Stimulated activated CD8-positive, alpha-beta memory T cell treated with anti-CD3 and anti-CD28 coated beads, Interleukin-15, amount 100 ng/mL, for 1 hour (primary cell): Measurements from ENCODE around the gene ENO1.
A peak's percentile ranks its signal among the peaks of the same experiment; 100 is the strongest.

Source experiments
- DNase-seq: peaks from one replicate; pipeline ENCODE4 v3.0.0-alpha.2; 2020; ENCODE audit warnings: low read depth

ENO1 gene

DNA sequence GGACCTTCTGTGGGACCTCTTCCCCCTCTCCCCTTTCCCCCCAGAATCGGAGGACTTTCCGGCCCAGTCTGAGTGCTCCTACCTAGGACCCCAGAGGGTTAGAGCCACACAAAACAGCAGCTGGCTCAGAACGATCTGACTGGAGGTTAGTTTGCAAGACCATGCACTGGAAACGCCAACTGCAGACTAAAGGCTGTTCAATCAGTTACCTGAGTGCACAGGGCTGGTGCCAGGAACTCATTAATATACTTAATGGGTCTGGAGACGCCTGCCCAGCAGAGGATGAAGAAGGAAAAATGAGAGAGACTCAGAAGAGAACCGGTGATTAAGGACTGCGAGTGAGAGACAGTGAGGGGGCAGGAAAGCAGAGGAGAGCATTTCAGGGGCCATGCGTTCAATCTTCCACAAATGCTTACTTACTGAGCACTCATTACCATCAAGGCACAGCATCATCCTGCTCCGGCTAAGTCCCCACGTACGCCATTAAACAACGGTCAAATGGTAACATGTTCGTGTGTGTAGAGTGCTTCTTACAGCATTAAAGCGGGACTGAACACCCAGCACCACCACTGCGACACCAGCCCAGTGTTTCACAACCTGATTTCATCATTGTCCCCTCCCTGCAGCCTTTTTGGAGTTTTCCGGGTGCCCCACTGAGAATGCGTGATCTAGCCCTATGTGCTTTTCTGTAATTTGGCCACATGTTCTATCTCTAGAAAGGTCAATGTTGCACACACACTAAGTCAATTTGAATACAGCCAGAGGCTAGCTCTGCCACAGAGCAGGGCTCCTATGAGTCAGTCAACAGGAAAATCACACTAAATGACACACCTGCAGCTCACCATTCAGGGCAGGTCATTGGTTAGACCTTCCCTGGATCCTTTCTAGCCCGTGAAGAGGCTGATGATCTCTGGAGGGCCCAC is 7.6 kb downstream of the ENO1 start:
- DNase-seq: no peak

DNA sequence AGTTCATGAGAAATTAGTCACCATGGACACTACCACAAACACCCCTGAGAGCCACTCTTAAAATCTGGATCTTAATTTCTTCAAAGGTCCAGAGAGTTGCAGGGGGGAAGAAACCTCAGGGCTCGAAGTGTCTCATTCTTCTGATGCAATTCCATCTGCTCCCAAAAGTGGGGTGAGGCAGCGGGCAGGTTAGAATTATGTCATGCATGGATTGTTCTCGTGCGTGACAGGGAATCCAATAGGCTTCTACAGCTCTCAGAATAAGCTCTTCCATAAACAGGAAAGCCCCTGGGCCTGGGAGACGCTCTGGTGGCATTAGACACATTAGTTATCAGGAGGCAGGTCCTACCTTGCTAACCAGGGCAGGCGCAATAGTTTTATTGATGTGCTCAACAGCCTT is 8.4 kb downstream of the ENO1 start:
- DNase-seq: no peak

DNA sequence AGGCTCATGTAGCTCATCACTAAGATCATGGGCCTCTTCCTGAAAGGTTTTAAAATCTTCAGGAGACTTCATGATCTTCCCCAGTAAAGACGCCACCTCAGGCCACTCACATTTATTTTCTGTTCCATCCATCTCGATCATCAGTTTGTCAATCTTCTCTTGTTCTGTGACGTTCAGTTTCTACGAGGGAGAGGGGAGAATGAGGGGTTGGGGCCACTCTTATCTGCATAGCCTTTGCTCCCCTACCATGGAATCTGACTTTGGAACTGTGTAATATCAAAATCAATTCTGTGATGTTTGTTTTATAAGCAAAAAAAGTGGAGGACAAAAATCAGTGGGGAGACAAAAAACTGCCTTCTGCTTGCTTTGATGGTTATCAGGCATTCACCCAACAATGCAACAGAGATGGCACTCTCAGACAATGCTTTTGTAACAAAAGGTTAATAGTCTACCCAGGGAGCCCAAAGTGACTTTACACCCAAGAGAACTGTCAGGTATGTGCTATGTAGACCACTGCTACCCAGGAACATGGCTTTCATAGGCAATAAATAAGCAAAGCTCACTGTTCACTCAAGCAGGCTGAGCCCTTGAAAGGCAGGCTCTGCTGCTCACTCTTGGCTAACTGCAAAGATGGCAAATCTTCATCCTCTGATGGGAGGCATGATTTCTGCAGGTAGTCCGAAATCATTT is 10.5 kb downstream of the ENO1 start:
- DNase-seq: no peak

DNA sequence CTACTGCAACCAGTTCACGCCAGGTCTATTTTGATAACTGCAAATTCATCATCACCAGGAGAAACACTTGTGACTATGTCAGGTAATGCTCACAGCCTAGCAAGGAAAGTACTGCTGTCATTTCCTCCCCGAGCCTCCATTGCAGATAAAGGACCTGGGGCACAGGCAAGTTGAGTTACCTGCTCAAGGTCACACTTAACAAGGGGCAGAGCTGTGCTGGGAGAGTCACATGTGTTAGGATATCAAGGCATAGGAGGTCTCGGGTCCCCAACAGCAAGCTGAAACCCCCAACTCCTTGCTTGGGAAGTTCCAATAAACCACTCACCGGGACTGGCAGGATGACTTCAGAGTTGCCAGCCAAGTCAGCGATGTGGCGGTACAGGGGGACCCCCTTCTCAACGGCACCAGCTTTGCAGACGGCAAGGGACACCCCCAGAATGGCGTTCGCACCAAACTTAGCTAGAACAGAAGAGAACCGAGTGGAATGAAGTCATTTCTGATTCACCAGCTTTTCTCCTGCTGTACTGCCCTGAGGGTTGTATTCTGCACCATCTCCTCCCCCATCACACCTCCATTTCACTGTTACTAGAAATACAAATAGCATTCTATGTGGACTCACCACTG is 11.6 kb downstream of the ENO1 start:
- DNase-seq: no peak

DNA sequence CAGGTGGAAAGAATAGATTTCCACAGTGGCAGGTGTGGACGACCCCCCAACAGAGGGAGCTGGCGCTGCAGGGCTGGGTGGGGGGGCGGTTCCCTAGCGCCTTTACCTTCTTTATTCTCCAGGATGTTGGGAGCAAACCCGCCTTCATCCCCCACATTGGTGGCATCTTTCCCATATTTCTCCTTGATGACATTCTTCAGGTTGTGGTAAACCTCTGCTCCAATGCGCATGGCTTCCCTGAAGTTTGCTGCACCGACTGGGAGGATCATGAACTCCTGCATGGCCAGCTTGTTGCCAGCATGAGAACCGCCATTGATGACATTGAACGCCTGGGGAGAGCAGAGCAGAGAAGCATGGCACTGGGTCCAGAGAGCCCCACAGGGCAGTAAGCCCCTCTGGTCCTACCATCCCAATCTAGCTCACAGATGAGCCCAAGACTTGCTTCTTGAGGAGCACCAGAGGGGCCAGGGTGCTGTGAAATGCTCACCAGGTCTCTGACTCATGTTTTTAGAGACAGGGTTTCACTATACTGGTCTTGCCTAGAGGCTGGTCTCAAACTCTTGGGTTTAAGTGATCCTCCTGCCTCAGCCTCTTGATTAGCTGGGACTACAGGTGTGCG is 12.2 kb downstream of the ENO1 start:
- DNase-seq: no peak

DNA sequence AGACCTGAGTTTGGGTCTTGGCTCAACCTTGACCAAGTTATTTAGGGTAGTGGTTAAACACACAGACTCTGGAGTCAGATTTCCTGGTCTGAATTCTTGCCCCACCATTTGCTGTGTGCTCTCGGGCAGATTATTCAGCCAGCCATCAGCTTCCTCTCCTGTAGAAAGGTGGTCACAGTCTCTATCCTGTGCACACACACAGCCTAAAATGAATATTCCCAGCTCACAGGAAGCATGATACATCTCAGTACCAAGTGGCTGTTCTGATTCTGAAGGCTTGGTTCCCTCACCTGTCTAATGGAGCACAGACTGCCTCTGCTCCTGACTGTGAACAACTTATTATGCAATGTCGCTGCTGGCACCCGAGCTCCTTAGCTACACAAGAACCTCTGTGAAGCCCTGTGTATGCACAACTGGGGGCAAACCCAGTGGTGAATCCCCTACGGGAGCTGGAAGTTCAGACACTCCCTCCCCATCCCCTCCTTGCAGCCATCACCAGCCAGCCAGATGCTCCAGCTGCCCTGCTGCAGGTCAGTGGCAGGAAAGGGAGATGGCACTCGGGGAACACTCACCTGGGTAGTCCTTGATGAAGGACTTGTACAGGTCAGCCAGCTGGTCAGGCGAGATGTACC is 13.7 kb downstream of the ENO1 start:
- no peak for DNase-seq

DNA sequence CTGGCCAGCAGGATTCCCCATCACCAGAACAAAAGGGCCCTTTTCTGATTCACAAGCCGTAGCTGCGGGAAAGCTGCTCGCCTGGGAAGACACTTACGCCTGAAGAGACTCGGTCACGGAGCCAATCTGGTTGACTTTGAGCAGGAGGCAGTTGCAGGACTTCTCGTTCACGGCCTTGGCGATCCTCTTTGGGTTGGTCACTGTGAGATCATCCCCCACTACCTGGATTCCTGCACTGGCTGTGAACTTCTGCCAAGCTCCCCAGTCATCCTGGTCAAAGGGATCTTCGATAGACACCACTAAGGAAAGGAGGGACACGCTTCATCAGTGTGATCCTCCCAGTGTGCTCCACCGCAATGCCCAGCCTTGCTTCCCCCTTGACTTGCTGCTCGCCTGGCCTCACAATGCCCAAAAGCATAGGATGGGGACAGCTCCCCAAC is 14.7 kb downstream of the ENO1 start:
- DNase-seq: no peak

DNA sequence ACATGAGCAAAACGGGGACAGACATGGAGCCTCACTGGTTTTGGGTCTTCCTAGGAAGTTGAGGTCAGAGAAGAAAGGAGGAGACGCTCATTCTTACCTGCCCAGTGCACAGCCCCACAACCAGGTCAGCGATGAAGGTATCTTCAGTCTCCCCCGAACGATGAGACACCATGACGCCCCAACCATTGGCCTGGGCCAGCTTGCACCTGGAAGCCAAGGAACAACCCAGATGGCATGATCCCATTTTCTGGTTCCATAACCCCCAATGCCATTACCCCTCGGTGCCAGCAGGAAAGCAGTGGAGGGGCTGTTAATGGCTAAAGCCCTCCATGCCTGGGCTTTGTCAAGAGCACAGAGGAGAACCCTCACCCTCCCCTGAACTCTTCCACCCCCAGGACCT is 15.3 kb downstream of the ENO1 start:
- no peak for DNase-seq

DNA sequence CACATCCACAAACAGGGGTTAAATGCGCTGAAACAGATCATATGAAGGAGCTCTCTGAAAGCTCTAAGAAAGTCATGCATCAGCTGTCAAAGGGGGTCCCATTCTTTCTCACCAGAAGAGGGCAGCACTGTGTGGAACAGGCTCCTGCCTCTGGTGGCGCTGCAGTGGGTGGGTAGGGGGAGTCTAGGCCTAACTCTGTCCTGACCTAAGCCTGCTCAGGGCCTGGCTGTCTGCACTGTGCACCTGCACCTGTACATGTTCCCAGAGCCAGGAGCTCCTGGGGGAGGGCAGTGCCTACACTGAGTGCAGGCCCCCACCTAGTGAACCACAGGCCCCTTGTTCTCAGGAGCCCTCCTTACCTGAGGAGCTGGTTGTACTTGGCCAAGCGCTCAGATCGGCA is 16.0 kb downstream of the ENO1 start:
- no peak for DNase-seq

DNA sequence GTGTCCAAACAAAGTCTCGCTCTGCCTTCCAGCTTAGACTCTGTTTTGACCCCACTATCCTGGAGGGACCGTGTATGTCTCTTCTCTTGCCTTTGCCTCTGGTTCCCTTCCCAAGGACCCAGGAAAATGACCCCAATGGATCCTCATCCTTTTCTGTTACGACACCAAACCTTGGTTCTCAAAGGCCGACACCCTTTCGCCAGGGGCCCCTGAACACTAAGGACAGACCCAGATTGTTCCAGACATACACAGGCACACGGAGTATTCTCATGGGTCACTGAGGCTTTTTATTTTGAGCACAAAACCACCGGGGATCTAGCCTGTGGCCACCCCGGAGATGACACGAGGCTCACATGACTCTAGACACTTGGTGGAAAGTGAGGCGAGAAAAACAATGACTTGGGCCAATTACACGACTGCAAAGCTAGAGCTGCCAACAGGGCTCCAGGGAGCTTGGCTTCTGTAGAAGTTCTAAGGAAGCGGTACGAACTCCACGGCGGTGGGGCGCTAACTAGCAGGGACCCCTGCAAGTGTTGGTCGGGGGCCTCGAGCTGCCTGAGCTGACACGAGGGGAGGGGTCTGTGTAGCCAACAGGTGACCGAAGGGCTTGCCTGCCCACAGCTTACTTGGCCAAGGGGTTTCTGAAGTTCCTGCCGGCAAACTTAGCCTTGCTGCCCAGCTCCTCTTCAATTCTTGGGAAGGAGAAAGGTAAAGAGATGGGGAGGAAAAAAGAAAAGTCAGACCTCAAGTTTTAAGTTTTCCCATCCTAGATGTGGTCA is 17.6 kb downstream of the ENO1 start:
- DNase-seq: no peak

DNA sequence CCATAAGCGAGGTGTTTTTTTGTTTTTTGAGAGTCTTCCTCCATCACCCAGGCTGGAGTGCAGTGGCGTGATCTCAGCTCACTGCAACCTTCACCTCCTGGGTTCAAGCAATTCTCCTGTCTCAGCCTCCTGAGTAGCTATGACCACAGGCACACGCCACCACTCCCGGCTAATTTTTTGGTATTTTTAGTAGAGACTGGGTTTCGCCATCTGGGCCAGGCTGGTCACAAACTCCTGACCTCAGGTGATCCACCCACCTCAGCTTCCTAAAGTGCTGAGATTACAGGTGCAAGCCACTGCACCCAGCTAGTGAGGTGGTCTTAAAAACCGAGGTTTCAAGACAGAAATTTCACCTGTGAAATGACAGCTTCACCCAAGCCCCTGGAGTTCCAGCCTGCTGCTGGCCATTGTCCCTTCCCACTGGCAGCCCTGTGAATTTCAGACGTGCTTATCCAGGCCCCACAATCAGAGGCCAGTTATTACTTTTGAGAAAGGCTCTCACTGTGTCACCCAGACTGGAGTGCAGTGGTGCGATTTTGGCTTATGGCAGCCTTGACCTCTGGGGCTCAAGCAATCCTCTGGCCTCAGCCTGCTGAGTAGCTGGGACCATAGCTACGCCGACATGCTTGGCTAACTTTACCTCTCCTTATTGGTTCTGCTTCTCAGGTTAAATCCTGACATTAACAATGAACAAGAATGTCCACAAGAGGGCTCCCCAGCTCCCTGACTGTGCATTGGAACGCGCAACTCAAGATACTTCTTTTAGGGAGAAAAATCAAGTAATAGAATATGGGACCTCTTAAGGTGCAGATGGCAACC is 19.4 kb downstream of the ENO1 start:
- DNase-seq: no peak

DNA sequence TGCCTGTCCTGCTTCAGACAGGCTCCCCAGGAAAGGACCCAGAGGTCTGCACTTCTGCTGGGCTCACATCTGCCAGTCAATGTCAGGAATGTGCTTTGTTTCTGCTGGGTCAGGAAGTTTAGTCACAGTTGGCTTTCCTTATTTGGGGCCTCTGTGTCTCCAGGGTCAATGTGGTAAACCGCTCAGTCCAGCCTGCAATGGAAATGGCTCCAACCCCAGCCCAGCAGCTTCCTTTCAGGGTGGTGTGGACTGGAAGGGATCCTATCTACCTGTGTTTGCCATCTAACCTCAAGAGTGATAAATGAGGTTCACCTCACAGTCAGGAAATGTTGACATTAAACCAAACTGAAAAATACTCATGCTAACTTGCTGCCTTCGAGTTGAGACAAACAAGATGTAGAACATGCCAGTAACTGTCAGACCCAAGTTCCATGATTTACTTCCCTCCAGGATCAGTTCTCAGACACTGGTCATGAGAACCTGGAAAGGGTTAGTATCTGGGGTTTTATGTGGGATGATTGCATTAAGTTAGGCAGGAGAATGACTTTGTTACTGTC is 20.3 kb downstream of the ENO1 start:
- DNase-seq: no peak

DNA sequence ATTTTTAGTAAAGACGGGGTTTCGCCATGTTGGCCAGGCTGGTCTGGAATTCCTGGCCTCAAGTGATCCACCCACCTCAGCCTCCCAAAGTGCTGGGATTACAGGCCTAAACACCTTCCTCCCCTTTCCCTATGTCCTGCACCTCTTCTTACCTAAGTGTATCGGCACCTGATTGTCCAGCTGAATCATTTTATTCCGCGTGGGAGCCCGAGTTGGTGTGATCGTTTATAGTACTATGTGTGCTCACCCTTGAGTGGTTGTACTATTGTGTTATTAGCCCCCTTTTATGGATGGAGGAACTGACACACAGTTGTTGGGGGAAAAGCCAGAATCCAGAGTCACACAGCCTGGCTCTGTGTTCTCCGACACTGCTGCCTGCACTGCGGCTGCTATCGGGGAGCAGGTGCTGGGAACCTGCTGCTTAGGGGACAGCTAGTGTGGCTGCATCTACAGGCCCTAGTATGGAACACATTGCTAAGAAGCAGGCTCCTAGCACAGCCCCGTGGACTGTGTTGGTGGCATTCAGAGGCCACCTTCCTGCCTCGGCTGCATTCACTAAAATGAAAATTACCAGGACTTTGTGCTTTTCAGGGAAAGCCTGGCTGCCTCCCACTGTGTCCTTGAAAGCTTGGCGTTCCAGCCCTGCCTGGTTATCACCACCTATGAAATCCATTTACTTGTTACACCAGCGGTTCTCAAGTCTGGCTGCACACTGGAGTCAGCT is 21.6 kb downstream of the ENO1 start:
- DNase-seq: no peak

DNA sequence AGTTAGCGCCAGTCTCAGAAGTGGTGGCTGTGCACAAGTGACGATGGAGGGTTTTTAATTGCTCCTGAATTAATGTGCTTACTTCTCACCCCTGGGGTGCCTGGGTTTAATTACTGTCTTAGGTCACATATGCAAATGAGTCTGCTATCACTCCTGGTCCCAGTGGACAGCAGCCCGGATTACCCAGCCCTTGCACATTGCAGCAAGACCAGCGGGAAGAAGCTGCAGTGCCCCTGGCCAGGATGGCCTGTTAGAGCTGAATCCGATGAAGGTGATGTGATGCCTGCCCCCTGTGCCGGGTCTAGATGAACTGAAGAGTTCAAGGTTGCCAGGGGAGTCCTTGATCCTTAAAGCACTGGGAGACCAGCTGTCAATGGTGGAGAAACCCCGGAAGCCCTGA is 24.2 kb downstream of the ENO1 start:
- DNase-seq: no peak

DNA sequence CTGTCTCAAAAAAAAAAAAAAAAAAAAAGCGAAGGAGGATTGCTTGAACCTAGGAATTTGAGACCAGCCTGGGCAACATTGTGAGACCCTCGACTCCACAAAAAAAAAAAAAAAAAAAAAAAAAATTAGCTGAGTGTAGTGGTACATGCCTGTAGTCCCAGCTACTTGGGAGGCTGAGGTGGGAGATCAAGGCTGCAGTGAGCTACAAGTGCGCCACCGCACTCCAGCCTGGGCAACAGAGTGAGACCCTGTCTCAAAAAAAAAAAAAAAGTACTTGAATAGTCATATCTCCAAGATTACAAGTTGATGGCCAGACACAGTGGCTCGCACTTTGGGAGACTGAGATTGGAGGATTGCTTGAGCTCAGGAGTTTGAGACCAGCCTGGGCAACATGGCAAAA is 27.4 kb downstream of the ENO1 start:
- DNase-seq: no peak

DNA sequence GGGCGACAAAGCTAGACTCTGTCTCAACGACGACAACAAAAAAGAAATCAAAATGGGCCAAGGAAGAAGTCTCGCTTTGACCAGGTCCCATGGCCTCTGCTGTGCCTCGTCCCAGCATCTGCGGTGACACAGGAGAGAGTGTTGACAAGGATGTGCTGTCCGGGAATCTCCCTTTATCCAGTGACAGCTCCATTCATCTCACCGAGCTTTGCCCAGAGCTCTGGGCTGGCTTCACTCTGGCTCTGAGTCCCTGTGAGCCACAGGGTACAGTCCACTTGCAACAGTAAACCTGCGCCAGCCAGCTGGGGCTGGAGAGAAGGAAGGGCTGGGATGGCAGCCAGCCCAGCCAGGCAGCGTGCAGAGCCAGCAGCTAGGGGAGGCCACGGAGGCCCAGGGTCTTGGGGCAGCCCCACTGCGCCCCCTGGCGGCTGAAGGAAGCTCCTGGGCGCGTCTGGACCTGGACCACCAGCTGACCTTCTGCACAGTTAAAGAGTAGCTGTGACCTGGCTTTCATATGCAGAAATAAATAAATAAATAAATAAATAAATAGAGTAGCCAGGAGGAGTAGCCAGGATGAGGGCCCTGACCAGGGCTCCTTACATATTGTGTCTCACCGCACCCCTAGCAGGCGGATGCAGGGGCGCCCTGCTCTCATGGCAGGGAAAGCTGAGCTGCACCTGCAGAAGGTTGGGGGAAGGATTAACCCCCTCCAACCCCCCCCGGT is 29.7 kb downstream of the ENO1 start:
- DNase-seq: peak; percentile 49

DNA sequence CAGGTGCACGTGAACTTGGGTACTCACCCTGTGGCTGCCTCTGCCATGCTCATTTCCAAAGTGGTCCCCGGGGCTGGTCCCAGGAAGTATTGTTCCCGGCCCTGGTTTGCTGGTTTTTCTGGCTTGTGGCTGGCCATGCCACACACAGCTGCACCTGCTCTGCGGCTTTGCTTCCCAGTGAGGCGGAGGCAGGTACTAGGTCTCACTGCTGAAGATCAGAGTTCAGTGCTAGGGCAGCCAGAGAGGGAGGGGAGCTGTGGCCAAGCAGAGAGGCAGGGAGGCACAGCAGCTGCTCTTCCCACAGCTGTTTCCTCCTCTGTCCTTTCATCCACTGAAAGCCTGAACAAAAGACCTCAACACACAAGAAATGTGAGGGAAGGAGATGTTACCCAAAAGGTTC is 30.5 kb downstream of the ENO1 start:
- no peak for DNase-seq

DNA sequence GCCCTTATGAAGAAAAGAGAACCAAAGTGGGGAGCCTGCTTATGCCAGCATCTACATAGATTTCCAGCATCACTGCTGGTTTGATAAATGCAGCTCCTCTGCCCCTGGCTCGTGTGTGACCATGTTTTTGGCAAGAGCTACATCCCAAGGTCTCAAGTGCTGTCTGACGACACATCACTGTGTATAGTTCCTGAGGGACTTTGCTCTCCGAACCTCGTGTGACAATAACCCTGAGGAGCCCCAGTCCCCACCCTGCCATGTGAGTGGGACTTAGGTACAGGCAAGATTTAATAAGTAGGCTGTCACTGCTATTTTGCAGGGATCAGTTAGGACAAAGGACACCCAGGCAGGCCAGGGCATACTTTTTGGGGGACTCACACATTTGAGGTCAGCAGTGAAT is 32.2 kb downstream of the ENO1 start:
- no peak for DNase-seq
